NB4 (cell line): ENCODE results near the gene CLEC4C.
"Not testable (repeated sequence)": the region's sequence is repeated elsewhere in the genome, so short reads cannot be mapped to it uniquely, and the experiment has no call there.

ENCODE experiments used
- DNase-seq: peaks from one replicate; pipeline ENCODE4 v3.0.0; 2010; ENCODE audit warnings: low read depth
- H3K4me3 ChIP-seq: one replicate; pipeline ENCODE4 v1.5.1; 2011; ENCODE audit warnings: mild to moderate bottlenecking, low read depth, low read length, moderate library complexity
- CTCF ChIP-seq: IDR thresholded peaks from one replicate; pipeline ENCODE4 v1.5.1; 2012; ENCODE audit warnings: low read depth, low read length
- MAX ChIP-seq: IDR thresholded peaks from 2 replicates; pipeline ENCODE4 v1.6.1; 2011; ENCODE audit warnings: low read depth, low read length
- MYC ChIP-seq: IDR thresholded peaks from 2 replicates; pipeline ENCODE4 v1.6.1; 2011; ENCODE audit warnings: low read depth, low read length
- POLR2A ChIP-seq: IDR thresholded peaks from 2 replicates; pipeline ENCODE4 v1.6.1; 2011; ENCODE audit warnings: mild to moderate bottlenecking; ENCODE audit not compliant: insufficient read length; ENCODE audit errors: extremely low read depth

CLEC4C gene

GRCh38 chr12:7751394-7751793, 4.2 kb upstream of the CLEC4C start:
- TF ChIP-seq MAX (no peak), MYC (no peak), CTCF (no peak), POLR2A (no peak)
- no peak overlapping the region for H3K4me3 ChIP-seq
- peak; percentile 7 for DNase-seq

GRCh38 chr12:7750350-7750749, 3.2 kb upstream of the CLEC4C start:
- no peak for TF ChIP-seq MAX
- TF ChIP-seq MYC, result no peak
- no peak for TF ChIP-seq CTCF
- no peak for TF ChIP-seq POLR2A
- no peak overlapping the region for H3K4me3 ChIP-seq
- DNase-seq, result no peak

GRCh38 chr12:7749442-7749841, 2.3 kb upstream of the CLEC4C start:
- DNase-seq, result no peak
- no peak overlapping the region for H3K4me3 ChIP-seq
- TF ChIP-seq MAX, result no peak
- no peak for TF ChIP-seq CTCF
- TF ChIP-seq POLR2A, result no peak
- TF ChIP-seq MYC, result no peak

GRCh38 chr12:7748852-7749251, 1.7 kb upstream of the CLEC4C start:
- DNase-seq, result no peak
- H3K4me3 ChIP-seq, result no peak overlapping the region
- TF ChIP-seq MYC (no peak), POLR2A (no peak), MAX (no peak), CTCF (no peak)

GRCh38 chr12:7732993-7733392, 14.2 kb downstream of the CLEC4C start:
- TF ChIP-seq CTCF (no peak), POLR2A (no peak), MAX (no peak), MYC (no peak)
- H3K4me3 ChIP-seq, result no peak overlapping the region
- DNase-seq, result no peak

GRCh38 chr12:7731486-7731885, 15.7 kb downstream of the CLEC4C start:
- DNase-seq, result no peak
- H3K4me3 ChIP-seq, result no peak overlapping the region
- TF ChIP-seq POLR2A (no peak), MAX (no peak), CTCF (no peak), MYC (no peak)

GRCh38 chr12:7730984-7731383, 16.2 kb downstream of the CLEC4C start:
- not testable (repeated sequence) for H3K4me3 ChIP-seq

More at GRCh38 chr12:7730984-7731383, 16.2 kb downstream of the CLEC4C start:
- DNase-seq, result not testable (repeated sequence)
